ENCODE data around the gene HNF1B.

Gene HNF1B

DNA sequence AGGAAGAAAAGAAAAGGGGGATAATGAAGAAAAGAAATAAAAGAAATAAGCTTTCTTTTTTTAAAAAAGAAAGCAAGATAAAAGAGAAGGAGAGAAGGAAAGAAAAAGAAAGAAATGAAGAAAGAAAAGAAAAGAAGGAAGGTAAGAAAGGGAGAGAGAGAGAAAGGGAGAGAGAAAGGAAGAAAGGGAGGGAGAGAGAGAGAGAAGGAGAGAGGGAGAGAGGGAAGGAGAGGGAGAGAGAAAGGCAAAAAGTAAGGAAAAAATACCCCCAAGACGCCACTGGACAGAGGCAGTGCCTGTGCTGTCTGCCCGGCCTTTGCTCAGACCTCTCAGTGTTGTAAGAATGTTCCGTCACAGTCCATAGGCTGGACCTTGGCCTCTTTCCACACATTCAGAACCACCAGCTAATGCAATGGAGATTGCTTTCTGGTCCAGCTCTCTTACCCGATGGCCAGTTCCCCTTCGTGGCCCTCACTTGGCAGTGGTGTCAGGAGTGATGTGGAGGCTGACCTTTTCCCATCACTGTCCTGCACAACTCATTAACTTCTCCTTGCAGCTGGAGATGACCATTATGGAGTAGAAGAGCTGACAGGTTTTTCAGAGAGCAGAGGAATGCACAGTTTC lies 14.3 kb upstream of the HNF1B start:
- no peak for DNase-seq

DNA sequence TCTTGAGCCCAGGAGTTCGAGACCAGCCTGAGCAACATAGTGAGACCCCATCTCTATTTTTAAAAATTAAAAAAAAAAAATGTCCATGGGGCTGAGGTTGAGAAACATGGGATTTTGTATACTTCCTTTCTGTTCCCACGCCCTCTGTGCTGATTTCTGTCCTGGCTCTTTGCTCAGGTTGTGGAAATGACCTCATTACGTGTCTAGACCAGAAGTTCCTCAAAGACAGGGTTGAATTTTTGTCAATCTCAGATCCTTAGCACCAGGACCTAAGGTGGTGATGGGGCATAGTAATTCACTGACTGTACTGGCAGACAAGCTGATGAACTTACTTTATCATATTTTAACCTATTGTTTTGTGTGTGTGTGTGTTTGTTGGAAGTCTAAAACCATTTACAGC lies 11.2 kb upstream of the HNF1B start:
- no peak for DNase-seq

DNA sequence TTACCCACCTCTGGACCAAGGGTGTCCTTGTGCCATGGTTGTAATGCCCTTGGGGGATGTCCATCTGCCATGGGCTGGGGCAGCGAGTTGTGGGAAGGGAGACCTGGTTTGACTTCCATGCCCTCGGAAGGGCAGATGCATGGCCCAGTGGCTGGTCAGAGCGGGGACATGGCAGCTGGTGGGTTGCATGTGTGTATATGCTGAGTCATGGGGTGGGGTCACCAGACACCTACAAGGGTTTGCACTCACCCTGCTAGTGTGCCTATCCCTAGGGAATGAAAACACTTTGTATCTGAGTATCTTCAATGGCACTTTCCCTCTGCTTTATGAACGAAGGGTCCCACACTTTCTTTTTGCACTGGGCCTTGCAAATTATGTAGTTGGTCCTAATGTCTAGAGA lies 10.6 kb upstream of the HNF1B start:
- DNase-seq: no peak

DNA sequence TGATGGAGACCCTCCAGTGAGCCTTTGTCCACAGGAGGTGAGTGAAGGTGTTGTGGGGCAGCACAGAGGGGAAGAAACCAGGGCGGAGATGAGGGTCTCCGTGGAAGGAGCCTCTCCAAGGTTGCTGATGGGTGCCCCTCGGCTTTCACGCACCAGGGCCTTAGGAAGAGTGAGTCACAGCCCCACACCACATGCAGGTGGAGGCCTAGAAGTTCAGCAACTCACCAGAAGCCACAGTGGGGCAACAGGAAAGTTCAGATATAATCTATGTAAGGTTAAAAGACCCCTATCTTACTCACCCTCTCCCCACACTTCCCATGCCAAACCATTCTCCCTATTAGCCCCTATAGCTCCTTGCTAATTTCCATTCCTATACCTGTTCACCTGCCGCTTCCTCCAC lies 9.5 kb upstream of the HNF1B start:
- DNase-seq: no peak

DNA sequence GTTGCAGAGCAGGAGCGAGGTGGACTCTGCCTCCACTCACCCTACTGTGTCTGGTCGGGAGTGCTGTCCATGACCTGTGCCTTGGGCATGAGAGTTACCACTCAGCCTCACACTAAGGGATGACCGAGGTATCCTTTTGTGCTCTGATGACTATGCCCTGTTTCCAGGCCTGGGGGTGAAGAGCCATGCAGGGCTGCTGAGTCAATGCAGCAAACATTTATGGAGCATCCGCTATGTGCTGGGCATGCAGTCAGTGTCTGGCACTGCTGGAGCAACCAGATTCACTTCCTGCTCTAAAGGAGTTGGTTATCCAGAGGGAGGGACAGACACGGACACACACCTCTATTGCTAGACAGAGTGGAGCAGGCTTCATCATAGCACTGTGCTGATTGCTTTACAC lies 7.6 kb upstream of the HNF1B start:
- no peak for DNase-seq

DNA sequence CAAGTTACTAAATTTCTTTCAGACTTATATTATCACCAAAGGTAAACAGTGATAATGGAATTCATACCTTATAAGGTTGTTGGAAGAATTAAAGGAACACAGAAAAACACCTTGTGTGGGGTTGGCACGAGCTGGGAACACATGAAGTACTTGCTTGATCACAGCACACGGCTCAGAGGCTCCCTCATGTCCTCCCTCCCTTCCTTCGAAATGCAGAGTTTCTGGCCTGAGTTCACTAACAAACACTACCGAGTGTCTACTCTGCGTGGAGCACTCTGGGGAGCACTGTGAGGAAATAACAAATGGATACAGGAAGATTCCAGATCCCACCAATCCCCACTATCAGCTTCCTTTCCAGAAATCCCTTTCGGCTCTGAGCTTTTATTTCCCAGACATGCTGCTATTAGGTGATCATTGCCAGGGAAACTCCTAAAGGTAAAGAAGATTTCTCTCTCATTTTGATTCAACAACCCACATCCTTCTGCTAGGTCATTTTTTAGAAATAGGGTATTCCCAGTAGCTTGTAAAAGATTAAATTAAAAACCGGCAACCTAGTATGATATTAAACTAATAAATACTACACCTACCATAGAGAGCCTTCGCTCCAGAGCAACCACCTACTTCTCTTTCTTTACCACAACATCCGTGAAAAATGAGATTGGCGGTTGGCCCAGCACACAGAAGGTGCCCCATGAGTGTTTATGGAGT lies 6.1 kb upstream of the HNF1B start:
- no peak for DNase-seq

DNA sequence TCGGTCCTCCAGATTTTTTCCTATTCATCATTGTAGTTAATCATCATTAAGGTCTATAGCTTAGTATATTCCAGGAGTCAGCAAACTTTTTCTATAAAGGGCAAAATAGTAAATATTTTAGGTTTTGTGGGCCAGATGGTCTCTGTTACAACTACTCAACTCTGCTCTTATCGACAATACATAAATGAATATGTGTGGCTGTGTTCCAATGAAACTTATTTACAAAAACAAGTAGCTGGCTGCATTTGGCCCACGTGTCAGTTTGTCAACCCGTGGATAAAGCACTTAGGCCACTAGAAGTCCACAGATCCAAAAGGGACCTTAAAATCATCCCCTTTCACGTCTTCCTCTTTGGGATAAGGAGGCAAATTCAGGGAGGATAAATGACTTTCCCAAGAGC lies 5.4 kb upstream of the HNF1B start:
- no peak for DNase-seq

DNA sequence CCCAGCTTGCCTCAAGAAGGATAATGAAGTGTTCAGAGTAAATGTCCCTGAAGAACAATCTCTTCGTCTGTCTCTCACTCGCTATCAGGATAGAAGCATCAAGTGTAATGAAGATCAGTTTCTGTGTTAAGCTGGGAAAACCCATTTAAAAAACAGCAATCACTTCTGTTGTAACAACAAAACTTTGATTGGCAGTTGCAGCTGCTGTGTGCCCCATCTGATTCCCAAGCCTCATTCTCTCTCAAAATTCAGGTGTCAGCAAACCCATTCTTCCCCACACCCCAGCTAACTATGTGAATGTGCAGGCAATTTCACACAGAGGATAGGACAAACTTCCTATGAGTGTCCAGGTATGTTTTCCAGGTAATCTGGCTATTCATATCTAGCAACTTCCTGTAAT lies 2.4 kb upstream of the HNF1B start:
- no peak for DNase-seq

DNA sequence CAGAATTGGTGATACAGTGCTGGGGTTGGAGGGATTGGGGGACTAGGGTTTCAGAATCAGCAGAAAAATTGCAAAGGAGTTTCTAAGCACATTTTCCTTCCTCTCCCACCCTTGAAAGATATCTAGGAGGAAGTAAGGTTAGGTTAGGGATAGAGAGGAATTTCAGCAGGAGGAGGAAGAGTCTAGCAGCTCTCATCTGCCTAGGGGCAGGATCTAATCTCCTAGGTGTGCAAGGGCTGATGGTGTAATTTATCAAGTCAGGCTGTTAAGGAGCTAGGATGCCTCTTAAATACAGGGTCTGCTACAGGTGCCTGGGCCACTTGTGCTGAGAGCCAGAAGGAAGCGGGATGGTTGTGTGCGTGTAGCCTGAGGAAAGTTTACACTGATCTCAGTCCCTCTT lies 1.8 kb upstream of the HNF1B start:
- DNase-seq: no peak

DNA sequence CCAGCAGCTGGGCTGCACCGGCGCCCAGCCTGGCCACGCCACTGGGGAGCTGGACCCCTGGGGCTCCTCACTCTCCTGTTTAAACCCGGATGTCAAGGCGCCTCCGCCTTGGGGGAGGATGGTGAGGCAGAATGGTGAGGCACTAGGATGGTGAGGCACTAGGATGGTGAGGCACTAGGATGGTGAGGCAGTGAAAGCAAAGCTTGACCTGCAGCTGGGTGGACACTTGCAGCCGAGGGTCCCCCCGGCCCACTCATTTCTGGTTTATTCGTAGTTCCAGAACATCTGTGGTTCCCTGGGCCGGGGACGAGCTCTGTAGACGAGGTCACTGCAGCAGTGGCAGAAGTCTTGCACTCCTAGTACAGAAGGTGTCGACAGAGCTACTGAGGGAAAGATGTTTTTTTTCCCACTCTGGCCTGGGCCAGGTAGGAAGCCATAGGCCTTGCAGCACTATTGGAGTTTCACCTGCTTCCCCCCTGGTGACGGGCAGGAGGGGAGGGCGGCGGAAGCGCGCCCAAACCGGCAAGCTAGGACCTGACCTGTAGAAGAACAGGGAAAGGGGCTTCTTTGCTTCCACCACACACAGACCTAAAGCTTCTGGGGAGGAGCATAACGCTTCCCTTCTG lies 1.1 kb upstream of the HNF1B start:
- DNase-seq: no peak

DNA sequence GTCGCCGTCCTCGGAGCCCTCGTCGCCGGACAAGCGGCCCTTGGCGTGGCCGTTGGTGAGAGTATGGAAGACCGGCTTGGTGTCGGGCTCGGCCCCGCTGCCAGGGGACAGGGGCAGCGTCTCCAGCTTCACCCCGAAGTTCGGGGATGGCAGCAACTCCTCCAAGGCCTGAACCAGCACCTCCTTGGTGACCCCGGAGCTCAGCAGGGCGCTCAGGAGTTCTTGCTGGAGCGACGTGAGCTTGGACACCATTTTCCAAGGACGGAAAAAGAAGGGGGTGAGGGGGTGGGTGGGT lies 279 bp downstream of the HNF1B start:
- DNase-seq: no peak

DNA sequence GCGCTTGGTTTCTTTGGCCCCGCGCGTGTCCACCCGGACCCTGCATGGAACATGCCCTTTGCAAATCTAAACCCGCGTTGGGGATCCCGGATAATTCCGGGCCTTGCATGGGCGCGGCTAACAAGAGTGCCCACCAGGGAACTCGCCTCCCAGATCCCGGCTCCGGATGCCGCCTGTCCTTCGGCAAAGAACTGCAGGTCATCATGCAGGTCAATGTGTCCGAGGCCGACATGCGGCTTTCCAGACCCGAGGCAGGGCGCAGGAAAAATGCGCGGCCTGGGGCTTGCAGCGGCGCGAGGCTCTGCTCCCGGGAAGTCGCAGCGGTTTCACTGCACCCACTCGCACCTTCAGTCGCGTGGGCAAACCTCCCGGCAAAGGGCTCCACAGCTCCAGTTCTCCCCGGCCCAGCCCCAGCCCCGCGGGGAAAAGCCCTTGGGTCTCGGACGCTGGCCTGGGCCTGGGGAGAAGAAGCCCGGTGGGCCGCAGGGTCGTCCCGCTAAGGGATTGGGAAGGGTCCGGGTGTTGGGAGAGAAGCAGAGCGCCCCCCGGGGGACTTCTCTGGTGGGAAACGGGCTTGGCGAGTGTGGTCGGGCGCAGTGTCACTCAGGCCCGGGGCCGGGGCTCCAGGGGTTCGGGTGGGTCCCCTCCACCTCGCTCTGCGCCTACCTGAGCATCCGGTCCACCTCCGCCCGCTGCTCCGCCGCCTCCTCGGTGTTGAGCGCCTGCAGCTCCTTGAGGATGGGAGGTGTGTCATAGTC lies 805 bp downstream of the HNF1B start:
- no peak for DNase-seq

DNA sequence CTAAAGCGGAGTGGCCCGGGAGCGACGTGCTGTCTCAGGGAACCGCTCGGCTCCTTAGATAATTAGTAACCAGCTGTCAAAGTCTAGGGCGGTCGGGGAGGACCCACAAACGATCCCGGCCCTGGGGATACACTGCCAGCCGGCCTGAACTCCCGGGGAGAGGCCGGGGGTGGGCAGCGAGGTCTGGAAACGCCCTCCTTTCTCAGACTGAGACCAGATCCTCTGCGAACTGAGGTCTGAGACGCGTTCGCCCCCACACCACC lies 1.3 kb downstream of the HNF1B start:
- DNase-seq: no peak

DNA sequence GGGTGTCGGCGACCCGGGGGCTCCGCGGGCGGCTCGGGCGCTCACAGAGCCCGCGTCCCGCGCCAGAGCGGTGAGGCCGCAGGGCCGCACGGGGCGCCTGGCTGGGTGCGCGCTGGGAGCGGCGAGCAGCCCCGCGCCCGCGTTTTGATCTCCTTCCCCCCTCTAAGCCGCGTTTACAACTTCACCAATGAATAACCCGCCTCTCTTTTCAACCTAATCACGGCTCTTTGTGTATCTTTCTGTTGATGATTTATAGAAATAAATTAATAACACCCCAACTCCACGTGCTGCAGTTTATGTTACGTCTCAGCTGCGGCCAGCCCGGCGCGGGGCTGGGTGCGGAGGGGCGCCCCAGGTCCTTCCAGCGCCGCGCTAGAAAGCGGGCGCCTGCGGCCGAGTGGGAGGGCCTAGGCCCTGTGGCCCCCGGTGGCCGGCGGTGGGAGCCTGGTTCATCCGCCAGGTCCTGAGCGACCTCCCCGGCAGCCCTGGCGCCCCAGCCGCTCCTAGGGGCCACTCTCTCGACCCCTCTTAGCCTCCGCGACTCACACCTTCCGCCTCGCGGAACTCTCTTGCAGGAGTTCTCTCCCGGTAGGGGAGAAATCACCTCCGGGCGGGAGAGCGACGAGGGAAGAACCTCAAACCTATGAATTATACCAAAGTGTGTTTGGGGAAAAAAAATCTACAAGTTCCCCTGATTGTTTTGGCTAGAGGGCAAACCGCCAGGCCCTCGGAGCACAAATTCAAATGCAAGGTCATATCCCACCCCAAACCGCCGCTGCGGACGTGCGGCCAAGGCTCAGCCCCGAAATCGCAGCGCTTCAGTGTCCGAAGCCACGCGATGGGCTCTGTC lies 1.9 kb downstream of the HNF1B start:
- no peak for DNase-seq

DNA sequence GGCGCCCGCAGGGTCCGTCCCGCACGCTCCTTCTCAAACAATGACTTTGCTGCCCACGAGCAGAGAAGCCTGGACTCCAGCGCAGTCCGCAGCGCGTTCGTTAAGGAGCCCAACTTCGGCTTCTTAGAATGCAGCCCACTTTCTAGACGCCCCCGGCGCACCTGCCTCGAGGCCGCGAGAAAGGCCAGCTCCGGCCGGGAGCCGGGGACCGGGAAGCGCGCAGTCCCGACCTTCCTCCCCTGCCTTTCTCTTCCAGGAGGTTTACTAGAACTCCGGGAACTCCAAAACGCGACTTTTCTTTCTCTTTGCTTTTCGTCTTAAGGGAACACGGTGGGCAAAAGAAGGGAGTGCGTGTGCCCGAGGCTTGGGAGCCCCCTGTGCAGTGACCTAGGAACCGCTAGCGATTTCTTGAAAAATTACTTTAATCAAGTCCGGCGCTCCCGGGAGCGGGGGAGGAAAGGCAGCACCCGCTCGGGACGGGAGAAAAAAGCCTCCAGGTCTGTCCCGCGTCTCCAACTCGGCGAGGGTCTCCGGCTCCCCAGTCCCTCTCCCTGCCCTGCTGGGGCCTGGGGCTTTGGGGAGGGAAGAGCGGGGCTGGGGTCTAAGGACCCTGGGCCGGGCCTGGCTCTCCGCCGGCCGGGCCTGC lies 2.6 kb downstream of the HNF1B start:
- no peak for DNase-seq

DNA sequence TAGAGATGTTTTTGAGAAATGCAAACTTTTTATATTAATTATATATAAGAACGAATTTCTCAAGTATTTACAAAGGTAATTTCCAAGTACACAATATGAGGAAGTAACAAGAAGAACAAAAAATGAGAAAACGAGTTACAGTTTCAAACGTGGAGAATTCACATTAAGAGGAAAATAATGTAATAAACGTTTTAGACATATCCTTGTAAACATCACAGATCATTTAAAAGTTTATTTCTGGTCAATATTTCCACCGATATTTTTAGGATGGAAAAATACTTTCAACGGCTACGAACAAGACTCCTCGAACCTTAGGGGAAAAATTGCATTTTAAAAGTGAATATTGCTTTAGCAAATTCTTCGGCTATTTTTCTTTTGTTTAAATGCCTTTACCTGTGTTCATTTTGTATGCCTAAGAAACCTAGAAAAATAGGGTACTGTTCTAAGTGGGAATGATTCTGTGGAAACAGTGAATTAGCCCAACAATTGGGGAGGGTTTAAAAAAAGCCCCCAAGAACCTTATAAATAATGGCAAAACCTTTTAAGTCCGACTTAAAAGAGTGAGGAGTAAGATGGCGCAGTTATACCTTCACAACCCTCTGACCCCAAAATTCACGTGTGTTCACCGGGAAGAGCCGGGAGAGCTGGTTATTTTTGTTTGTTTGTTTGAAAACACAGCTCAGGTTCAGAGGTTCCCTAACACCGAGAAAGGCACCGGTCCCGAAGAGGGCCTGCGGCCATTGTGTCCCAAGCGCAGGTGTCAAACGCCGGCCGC lies 3.3 kb downstream of the HNF1B start:
- DNase-seq: no peak

DNA sequence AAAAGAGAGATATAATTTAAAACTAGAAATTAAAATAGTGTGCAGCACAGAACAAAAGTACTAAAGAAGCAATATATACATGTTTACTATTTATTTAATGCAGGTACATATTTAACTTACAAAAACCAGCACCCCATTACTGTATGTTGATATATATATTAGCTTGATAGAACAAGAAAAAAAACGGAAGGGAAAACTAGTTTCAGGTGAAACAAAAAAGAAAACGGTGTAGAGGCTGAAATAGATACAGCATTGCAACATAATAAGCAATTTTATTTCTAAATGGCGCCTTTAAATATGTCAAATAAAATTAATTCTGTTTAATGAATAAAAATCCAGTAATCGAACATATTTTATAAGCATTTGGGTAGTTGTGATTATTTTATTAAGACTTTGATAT lies 3.9 kb downstream of the HNF1B start:
- DNase-seq: no peak

DNA sequence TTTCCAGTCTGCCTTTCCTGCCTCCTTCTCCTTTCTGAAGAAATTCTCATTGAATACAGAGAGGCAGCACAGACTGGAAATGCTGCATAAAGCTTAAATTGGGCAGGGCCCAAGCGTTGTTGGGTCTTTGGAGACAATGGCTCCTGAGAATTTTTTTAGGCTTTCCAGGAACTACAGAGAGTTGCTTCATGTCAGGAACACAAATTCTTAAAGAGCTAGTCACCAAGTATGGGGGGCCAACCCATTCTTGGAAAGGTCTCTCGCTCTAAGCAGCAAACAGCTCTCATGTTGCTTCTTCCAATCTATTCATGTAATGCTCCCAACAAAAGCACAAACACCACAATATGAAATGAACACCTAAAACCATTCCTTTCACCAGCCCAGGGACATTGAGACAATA lies 6.9 kb downstream of the HNF1B start:
- DNase-seq: no peak

DNA sequence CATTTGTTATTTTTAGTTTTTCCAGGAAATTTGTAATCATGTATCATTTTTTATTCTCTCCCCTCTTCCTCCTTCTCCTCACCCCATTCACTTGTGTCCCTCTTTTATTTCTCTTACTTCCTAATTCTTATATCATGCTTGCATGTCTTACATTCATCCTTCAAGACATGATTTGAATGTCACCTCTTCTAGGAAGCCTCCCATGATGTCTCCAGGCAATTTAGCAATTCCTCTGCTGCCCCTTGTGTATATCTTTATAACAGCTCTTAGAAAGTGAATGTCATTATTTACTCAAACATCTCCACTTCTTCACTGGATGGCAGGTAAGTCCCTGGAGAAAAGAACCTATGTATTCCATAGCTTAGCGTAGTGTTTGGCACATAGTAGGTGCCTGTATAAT lies 7.8 kb downstream of the HNF1B start:
- DNase-seq: no peak

DNA sequence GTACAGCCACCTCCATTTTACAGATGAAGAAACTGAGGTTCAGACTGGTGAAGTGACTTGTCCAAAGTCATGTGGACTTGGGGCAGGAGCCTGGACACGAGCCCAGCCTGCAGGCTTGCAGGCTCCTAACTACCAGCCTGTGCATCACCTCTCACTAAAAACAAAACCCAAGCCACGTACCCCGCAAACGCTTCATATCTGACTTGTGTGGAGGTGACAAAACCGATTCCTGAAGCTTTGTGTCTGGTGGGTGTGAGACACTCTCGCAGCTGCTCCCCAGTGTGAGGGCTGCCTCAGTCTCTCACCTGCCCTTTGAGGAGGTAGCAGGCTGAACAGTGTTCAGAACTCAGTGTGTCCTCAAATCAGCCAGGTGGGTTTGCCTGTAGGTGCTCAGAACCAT lies 8.4 kb downstream of the HNF1B start:
- DNase-seq: no peak

DNA sequence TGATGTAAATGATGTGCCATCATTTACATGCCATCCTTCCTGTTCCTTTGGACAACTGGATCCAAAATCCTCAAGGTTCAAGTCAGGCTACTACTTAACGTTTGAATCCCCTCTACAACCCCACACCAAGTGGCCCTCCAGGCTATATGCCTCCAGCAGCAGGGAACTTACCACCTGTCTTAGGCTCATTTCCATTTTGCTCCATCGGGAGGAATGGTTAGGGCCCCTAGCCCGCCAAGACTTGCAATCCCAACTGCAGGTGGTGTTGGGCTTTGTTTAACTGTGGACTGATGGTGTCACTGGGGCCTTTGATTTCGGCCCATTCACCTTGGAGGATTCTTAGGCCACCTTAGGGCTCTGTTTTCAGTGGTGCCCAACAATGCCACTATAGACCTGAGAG lies 9.7 kb downstream of the HNF1B start:
- DNase-seq: no peak

DNA sequence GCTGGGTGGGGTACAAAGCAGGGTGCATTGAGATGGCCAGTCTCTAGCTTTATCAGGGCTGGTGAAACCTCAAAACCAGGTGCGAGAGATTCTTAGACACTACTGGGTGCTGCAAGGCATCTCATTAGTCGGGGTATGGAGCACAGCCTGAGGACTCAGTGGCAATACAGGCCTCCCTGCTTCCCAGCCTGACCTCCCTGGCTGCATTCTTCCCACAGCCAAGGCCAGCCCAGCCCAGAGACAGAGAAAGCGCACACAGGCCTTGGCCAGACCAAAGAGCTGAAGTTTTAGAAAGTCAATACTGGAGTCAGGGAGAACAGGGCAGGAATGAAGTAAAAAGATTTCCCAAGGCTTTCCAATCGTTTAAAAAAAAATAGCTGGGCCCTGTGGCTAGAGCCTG lies 12.5 kb downstream of the HNF1B start:
- no peak for DNase-seq
